Hippocampal formation (tissue), 2 donors: Measurements from ENCODE around the gene EPHA3.

ENCODE experiments used
- DNase-seq, 2 donors: peaks; one replicate each; lab custom pipeline; 2025; lab: John Stamatoyannopoulos, UW

Gene EPHA3

DNA sequence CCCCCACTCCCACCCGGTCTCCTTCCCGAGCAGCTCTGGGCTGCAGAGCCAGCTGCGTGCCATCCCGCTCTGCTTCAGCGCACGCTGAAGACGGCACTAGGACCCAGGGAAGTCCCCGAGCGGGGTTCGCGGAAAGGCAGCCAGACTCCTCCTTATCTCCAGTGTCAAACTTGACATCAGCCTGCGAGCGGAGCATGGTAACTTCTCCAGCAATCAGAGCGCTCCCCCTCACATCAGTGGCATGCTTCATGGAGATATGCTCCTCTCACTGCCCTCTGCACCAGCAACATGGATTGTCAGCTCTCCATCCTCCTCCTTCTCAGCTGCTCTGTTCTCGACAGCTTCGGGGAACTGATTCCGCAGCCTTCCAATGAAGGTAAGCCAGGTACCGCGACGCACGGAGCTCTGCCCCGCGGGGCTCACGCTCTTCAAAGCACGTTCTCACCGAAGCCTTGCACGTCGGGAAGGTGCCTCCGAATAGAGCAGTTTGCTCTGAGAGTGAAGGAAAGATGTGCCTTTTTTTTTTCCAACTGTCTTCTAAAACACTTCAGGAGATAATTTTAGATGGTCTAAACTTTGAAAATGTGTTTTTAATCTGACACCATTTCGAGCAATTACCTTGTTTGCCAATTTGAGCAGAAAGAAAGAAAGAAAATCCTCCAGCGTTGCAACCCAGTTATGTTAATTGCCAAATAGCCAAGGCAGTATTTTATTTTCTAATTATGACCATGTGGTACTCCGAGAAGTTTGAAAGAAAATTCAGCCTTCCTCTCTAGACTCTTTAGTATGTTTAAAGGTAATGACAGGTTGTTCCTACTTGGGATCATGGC is at the start of gene EPHA3:
Gene EPHA3, plus strand, starts transcription at position 161 of the 830 bp plus-strand sequence. Its CDS starts 128 bp downstream, at position 289.
- DNase-seq = peak; percentile 58 to 63

DNA sequence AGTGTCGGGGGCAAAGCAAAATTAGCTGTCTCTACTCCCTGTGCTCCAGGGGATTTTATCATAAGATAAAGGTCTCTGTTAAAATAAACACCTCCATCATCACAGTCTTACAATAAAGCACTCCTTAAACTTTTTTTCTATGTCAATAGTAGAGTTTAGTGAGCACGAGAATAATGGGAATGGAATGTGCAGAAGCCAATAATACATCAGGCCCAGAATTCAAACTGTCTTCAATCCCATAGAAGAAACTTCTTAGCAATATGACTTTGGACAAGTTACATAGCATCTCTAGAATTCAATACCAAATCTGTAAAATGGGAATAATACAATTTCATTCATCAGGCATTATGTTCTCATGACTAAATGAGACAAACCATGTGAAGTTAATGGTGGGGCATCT is 49.0 kb upstream of the EPHA3 start:
- DNase-seq = no peak

DNA sequence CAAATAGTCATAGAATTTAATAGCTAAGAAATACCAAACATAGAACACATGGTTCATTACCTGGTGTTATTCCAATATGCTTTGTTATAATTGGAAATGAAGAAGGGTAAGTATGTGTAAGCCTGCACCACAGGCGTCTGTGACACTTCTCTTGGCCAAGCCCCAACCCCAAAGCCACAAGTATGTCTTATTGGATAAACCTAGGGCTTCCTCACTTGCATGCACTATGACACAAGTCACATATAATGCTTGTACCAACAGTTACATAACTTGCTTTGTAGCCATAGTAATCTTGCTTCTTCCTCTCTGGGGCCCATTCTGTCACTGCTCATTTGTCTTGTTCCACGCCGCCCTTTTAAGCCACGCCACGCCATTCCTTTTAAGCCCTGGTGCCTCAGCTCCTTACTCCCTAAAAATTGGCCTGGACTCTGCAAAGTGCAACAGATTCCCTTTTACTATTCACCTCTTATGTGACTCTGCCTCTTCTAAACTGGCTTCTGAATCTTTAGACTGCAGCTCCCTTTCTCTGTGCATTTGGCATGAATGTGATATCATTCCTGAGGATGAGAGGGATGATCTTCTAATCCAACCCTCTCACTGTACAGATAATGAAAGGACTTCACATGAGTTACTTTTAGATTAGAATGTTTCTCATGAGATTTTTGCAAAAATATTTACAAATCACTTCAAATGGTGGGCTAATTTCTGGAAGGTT is 48.1 kb upstream of the EPHA3 start:
- no peak for DNase-seq

DNA sequence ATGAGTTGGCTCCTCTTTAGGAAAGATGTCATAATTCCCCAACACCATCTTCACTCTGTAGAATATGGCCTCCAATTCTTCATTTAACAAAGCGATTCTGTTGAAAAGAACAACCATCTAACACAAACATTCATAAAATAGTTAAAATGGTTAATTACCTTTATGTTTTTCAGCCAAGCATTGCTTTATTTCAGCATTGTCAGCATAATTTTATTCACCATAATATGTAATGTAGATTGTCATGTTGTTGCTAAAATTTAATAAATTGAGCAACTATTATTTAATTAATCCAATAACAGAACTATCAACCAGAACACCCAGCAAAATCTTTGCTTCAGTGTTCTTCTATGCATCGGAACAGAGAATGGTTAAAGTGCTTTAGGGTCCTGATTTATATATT is 46.2 kb upstream of the EPHA3 start:
- no peak for DNase-seq

DNA sequence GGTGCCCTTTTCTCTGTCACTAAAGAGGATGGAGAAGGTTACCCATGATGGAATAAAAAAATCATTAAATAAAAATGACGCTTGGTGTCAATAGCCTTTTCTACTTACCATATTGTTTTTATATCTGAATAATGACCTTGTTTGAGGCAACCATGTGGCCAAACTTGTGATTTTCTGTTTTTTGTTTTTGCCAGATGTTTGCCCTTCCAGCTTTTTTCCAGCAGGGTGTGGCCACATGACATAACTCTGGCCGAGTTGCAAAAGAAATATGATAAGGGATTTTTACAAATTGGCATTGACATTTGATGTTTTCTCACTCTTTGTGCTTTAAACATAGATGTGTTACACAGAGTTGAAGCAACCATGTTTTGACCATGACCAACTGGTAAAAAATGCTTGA is 39.7 kb upstream of the EPHA3 start:
- DNase-seq = no peak

DNA sequence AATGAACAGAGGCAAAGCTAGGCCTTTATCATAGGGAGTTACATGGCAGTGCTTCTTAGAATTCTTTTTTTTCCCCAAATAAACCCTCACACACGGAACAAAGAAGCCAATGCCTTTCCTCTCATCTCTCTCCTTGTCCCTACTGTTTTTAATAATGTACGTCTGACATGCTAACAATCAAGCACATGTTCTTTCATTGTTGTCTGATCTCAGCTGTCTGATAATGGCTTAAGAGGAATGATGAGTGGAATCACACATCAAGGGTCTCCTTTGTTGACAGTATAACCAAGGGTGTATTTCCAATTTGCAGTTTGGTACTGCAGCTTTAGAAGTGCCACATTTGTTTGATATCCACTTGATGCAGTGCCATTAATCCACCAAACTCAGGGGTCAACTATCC is 34.8 kb upstream of the EPHA3 start:
- no peak for DNase-seq

DNA sequence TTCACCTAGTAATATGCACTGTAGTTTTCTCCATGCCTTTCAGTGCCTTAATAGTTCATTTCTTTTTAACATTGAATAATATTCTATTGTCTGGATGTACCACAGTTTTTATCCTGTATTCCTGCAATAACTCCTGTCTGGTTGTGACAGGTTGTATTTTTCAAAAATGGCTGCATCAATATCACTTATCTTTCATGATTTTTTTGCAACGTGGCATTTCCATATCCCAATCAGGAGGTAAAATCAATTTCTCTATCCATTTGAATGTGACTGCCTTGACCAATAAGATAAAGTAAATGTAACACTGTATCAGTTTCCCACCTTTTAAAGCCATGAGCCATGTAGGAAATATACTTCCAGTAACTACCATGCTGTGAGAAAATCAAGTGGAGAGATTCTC is 27.5 kb upstream of the EPHA3 start:
- no peak for DNase-seq

DNA sequence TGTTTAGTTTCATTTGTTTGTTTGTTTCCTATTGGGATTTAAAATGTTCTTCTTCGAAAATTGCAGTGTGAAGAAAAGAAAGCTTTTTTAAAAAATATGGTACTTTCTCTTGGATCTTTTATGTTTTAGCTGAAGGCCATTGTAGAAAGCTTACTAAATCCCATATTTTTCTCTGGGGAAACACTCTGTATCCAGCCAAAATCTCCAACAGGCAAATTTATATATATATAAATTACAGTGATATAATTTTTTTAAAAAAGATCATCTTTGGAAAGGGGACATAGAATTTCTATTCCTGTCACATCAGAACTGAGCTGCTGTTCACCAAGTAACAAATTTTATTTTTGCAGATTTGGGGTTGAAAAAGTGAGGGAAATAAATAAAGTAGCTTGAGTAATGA is 19.6 kb upstream of the EPHA3 start:
- no peak for DNase-seq

DNA sequence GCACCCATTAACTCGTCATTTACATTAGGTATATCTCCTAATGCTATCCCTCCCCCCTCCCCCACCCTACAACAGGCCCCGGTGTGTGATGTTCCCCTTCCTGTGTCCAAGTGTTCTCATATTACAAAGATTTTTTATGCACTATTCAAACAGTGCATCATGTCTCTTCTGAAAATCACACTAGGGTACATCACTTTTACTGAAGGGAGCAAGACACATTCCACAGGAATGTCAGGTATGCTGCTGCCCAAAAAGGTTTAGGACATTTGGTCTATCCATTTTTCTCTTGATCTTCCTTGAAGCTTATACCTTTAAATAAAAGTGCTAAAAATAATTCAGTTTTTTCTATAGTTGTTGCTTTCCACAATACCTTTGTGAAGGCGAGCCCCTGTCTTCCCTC is 9.2 kb upstream of the EPHA3 start:
- DNase-seq = no peak

DNA sequence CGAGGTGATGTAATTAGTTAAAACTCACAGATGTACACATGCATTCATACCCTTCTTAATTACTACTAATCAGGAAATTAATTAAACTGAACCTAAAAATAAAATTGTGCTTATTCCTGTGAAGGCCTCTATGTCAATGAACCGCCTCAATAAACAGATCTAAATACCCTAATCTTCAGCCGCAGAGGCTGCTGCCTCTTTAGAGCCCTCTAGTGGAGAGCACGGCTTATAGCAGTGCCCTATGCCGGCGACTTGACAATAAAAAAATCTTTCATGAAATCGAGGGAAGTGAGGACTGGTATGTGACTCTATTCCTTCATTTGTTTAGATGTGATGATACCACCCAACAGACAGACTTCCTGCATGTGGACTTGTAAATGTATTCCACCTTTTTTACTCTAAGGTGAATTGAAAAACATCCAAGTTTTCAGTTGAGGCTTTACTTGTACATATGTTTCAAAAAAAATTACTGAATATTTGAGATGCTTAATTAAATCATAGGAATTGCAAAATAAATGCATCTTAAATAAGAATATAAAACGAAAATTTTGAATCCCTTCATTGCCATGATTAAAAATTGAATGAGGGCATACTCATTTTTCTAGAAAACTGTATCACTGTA is 8.3 kb upstream of the EPHA3 start:
- DNase-seq = peak; percentile 5 to 56

DNA sequence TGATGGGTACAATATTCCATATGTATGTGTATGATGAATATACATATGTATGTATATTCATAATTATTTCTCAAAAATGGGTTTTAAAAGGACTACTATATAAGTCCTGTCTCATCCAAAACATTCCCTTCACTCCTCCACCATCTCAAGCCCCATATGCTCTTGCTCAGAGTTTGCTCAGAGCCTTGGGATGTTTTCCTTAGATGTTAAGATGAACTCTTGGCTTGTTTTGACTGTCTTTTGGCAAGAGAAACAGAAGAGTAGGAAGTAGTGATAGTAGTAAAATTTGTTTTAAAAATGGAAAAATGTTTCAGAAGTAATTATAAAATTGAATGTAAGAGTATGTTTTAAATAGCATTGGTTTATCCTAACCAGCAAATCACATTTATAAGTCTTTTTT is 6.2 kb upstream of the EPHA3 start:
- DNase-seq = no peak

DNA sequence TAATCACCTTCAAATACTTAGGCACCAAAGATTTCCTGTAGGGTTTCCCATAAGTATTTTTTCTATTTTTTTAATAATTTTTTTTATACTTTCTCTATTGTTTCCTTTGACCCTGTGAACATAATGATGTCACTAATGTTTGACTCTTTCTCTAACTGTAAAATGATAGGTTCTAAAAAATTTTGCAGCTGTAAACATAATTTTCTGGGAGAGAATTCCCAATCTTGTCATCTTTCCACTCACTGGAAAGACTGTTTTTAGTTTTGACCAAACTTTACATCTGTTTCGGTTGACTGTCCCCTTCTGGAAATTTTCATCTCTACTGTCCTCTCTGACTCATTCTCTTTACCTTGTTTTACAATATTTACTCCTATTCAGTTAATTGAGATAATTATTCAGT is 5.5 kb upstream of the EPHA3 start:
- DNase-seq = no peak

DNA sequence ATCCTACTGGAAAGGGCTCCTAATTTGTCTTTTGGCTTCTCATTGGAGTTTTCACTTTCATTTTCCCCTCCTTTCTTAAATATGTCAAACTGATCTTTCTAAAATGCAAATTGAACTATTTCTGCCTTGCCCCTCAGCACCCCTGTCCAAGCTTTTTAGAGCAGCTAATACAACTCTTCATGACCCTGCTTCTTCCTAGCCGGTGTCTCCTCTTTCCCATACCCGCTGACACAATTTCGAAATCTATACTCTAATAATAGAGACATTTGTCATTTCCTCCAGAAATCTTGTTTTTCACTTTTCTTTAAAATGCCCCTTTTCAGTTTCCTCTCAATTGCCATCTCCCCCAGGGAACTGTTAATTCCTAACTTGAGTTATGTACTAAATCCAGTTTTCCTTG is 2.9 kb upstream of the EPHA3 start:
- DNase-seq = no peak

DNA sequence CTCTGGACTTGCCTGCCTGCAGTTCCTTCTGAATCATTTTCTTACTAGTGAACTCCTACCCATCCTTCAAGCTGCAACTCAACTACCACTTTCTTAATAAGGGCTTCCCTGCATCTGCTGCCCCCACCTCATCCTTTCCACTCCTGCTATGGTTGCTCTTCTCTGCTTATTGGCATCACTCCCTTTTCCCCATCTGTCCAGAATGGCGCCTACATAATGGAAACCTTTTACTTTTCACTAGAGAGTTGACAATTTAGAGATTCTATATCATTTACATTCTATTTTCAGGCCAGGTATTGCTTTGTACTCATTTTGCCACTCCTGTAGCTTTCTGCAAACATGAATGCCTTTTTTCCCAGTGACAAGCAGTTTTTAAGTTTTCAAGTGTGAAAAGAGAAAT is 1.9 kb upstream of the EPHA3 start:
- DNase-seq = no peak

DNA sequence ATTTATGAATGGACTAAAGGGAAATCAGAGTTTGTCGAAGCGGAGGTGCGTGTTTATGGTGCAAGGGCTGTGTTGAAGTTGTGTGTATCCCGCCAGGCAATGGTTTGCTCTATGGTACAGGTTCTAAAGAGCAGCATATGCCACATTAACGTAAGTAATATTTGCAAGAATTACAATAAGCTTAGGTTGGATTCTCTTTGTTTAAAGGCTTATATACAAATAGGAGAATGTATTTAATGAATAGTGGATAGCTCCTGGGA is 800 bp downstream of the EPHA3 start:
- DNase-seq = no peak

DNA sequence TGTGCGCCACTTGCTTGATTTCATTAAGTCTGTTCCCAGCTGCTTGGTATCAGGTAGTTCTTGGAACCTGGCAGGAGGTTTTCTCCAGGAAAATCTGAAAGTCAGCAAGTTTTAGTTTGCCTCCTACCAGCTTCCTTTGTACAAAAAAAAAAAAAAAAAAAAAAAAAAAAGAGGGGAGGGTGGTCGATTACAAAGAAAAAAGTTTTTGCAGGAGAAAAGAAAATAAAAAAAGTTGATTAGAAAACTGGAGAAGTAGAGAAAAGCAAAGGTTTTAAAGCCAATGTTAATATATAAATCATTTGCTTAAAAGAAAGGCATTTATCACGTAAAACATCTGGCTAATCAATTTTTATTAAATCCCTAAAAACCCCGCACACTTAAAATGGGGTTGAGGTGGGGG is 5.9 kb downstream of the EPHA3 start:
- DNase-seq = no peak

DNA sequence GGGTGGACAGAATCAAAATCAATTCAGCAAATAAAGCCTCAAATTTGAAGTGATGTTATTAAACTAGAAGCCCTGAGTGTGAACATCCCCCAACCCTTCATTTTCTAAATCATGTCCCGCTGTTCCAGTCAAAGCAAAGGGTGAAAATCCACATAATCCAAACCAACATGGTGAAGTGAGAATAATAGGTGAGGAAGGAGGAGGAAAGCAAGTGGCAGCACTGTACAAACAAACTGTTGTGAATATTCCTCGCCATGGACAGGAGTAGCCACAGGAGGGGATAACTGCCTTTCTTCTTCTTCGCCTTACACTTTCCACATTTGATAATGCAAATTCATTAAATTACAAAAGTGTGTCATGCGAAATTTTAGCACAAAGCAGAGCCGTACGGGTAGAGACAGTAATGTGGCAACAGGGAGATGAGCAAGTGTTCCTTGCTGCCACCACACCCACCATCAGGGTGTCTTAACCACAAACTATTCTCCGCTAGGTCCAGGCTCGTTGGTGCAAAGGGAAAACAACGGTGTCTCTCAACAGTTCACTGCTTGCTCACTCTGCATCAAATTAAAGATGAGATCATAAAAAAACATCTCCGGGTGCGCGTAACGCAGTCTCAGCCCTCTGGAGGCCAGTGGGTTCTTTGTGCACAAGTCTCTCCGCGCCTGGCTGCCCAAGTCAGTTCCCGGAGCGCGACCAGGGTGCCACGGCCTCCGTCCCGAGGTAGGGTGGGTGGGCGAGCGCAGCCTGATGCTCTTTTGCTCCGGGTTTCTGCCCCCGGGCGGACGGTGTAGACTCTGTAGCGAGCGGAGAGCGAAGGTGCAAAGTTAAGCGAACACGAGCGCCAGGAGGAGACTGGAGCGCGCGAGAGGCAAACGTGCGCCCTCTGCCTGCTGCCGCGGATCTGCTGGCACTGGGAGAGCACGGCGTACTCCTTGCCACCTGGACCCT is 6.7 kb downstream of the EPHA3 start:
- DNase-seq = peak; percentile 7 to 74

DNA sequence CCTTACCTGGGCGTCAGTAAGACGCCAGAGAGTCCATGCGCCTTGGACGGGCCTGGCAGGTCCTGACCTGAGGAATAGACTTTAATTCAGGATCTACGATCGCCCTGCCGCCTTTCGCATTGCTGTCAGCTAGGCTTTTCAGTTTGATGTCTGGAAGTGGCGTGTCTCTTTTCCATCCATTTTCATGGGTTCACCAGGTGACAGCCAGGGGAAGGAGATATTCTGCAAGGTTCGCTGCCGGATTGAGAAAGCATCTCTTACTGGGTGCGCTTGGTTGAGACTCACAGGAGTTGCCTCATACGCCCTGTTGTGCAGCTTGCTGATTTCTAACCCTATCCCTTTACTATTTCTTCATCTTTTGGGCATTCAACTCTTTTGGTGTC is 7.4 kb downstream of the EPHA3 start:
- DNase-seq = no peak

DNA sequence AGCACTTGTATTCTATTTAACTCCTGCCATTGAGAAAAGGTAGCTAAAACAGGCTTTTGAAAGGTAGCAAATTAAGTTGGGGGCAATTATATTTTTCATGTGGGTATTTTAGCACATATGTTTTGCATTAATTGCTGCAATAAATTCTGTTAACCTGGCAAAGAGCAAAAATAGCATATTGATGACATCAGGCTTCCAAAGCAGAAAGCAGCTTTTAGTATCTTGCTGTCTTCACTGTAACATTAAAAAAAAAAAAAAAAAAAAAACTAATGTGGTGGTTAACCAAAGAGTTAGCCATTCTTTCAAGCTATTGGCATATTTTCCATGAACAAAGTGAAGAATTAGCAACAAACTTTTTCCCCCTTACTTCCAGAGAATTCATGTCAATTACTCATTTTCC is 9.1 kb downstream of the EPHA3 start:
- no peak for DNase-seq

DNA sequence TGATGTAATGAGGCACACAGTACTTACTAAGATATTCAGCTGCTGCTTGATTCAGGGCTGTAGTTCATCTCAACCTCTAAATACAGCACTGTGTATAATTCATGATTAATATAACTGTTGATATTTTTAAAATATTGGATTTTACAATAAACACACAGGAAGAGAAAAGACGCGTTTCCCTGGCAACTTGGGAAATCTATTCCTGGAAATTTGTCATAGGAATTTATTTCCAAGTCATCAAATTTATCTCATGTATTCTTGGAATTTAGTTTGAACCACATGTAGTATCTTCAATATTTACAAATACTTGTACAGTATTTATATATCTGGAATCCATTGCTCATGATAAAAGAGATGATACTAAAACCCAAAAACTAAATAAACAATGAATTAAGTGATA is 30.6 kb downstream of the EPHA3 start:
- no peak for DNase-seq

DNA sequence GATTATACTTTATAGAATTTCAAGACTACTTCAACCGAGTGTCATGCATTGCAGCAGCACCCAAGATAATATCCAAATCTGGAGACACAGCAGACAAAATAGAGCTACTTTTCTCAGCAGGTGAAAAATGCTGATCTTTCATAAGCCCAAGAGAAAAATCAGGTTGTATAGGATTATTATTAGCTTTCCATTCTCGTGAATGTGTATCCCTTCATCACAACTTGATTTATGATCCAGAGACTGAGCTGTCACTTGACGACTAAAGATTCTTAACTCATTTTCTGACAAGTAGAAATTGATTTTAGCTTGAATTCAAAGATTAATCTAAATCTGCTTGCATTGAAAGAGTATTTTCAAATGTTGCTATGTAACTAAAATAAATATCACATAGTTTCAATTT is 32.4 kb downstream of the EPHA3 start:
- DNase-seq = no peak

DNA sequence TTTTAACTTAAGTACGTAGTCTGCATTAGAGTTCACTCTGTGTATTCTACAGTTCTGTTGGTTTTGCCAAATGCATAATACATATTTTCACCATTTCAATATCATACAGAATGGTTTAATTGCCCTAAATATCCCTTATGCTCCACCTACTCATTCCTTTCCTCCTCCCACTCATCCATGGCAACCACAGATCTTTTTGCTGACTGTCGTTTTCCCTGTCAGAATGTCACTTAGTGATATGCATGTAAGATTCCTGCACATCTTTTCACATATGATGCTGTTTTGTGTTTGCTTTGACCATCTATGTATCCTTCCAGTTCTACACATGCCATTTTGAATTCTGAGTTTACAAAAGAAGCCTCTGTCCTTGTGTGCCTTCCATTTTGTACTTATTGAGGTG is 36.7 kb downstream of the EPHA3 start:
- DNase-seq = no peak
